ENCODE results near the gene KCNG3.
A peak's percentile ranks its signal among the peaks of the same experiment; 100 is the strongest.

Gene KCNG3

DNA sequence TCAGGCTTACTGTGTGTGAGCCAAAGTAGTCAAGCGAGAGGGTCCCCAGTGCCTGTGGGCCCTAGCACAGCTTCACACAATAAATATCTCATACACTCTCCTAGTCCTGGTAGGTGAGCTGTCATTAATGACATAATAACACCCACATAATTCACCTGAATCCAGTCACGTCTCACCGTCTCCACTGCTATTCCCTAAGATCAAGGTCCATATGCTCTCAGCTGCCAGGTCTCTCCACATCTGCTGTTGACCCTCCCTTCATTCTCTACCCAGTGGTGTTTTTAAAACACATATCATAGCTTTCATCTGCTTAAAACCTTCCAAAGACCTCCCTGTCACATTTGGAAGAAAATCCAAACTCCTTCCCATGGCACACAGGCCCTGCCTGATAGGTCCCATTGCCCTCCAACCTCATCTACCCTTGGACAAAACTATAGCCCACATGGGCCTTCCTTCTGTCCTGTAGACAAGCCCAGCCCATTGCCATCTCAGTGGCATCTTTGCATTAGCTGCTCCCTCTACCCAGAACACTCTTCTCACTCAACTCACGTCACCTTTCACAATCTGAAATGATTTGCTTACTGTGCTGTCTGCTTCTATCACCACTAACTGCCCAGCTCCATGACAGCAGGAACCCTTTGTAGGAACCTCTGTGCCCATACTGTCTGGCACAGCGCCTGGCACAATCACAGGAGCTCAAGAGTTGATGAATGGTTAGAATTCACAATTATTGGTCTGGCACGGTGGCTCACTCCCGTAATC, 7.5 kb downstream of the KCNG3 start:
- no peak for DNase-seq (ENCODE audit: low read depth)

DNA sequence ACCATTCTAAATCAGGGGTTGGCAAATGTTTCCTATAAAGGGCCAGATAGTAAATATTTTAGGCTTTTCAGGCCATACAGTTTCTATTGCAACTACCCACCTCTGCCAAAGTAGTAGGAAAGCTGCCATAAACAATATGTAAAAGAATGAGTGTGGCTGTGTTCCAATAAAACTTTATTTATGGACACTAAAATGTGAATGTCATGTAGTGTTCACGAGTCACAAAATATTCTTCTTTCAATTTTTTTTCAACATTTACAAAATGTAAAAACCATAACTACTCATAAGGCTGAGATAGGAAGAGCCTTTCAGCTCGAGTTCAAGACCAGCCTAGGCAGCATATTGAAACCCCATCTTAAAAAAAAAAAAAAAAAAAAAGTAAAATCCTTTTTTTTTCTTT, 13.4 kb downstream of the KCNG3 start:
- no peak for DNase-seq (ENCODE audit: low read depth)

DNA sequence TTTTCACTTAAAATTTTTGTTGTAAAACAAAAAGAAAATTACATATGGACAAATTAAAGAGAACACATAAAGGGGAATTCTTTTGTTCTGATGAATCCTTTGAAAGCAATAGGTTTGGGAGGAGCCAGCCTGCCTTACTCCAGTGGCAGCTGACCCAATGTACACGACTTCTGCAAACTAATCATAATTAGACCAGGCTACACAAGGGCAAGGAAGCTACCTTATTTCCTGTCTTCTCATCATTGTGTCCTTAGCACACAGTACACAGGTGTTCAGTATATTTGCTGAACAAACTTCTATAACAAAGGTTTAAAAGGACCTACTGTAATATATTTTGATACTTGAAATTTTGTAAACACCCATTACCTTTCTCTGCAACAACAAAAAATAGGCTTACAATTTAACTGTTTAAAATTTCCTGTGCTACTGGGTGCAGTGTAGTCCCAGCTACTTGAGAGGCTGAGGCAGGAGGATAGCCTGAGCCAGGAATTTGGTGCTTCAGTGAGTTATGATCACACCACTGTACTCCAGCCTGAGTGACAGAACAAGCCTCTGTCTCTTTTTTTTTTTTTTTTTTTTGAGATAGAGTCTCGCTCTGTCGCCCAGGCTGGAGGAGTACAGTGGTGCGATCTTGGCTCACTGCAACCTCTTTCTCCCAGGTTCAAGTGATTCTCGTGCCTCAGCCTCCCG, 18.9 kb downstream of the KCNG3 start:
- DNase-seq (ENCODE audit: low read depth), result no peak

DNA sequence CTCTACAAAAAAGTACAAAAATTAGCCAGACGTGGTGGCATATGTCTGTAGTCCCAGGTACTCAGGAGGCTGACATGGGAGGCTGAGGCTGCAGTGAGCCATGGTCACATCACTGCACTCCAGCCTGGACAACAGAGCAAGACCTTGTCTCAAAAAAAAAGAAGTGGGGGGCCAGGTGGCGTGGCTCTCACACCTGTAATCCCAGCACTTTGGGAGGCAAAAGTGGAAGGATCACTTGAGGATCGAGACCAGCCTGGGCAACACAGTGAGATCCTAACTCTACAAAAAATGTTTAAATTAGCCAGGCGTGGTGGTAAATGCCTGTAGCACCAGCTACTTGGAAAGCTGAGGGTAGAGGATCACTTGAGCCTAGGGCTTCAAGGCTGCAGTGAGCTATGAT, 23.1 kb downstream of the KCNG3 start:
- no peak for DNase-seq (ENCODE audit: low read depth)

DNA sequence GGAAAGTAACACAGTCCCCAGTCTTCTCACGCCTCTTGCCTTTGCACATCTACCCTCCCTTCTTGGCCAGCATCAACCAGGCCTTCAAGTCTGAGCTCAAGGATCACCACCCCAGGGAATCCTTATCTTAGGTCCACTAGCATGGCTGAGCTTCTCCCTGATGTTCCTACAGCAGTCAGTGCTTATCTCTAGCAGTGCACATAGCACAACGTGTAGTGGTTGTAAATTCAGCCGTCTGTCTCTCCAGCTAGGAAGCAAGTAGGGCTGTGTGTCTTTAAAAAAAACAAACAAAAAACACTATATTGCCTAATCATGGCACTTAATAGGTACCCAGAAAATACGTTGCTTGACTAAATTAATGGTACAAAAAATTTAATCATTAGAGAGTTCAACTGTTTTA, 29.2 kb downstream of the KCNG3 start:
- no peak for DNase-seq (ENCODE audit: low read depth)

DNA sequence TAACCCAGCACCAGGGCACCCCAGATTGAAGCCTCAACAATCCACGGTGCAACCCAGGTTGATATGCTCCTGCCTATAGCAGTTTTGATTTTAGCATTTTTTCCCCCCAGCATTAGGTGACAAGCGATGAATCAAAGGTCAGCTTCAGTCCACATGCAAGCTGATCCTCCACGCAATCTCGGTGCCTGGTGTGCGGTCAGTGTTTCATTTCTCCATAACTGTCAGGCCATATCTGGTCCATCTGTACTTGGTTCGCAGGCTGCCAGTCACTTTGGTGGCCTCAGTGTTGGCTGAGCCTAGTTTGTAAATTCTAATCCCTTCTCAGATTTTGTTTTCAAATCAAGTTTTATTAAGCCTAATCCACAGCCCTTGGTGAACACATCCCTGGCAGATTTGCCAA, 30.2 kb downstream of the KCNG3 start:
- DNase-seq (ENCODE audit: low read depth), result no peak

DNA sequence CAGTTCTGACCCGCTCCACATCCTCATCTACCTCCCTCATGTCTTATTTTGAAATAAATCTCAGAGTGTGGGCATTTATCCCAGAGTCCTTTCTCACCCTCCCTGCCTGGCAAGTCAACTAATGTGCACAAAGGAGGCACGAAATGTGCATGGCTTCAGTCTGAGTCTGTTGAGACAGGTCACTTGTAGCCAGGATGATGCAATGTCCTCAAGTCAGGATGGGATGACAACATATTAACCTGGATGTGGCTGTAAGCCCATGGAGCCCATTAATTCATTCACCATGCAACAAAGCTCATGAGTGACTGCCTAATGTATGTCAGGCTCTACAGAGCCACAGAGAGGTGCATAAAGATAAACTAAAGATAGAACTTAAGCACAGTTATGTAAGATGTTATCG, 34.5 kb downstream of the KCNG3 start:
- DNase-seq (ENCODE audit: low read depth), result no peak

DNA sequence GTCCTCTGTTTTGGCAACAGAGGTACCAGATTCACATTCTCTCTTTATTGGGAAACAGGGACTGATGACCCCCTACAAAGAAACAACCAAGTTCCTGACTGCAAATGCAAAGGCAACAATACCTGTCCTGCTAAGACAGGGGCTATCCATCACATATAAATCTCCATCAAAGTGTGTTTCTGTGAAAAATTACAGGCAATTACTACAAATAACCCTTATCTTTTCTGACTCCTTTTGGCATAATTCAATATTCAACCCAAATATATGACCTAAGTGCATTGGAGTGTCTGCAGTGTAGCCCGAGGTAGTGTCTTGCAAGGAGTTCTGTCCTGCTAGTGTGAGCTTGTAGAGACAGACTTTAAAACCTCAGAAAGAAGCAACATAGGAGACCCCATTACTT, 35.4 kb downstream of the KCNG3 start:
- no peak for DNase-seq (ENCODE audit: low read depth)

DNA sequence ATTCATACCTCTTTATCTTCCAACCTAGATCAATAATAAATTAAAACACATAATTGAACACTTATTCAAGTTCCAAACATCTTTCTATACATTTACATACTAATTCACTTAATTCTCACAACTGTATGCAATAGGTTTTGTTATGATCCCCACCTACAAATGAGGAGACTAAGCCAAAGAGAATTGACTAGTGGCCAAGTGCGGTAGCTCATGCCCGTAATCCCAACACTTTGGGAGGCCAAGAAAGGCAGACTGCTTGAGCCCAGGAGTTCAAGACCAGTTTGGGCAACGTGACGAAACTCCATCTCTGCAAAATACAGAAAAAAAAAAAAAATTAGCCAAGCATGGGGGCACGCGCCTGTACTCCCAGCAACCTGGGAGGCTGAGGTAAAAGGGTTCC, 36.8 kb downstream of the KCNG3 start:
- DNase-seq (ENCODE audit: low read depth), result no peak

DNA sequence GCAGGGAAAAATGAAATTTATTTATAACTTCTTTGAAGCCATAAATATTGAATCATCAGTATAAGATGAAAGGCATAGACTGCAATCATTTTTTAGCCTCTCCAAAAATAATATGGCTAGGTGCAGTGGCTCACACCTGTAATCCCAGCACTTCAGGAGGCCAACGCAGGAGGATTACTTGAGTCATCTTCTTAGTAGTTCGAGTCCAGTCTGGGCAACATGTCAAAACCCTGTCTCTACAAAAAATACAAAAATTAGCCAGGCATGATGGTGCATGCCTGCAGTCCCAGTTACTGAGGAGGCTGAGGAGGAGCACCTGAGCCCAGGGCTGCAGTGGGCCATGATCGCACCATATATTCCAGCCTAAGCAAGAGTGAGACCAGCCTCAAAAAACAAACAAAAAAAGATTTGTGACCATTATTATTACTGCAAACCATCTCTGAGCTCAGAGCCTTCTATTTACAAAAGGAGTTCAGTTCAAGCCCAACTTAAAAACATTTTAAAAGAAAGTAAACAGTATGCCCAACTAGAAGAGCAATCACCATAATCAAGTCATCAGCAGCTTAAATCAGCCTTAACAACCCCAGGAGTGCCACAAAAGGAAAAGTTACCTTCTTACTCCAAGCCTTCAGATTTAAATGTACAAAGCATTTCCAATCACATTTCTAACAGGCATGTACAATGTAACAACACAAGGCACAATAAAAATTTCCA, 37.5 kb downstream of the KCNG3 start:
- no peak for DNase-seq (ENCODE audit: low read depth)

DNA sequence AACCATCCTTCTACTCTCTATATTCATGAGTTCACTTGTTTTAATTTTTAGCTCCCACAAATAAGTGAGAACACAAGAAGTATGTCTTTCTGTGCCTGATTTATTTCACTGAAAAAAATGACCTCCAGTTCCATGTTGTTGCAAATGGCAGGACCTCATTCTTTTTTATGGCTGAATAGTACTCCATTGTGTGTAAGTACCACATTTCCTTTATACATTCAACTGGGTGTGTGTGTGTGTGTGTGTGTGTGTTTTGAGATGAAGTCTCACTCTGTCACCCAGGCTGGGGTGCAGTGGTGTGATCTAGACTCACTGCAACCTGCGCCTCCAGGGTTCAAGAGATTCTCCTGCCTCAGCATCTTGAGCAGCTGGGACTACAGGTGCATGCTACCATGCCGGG, 41.2 kb downstream of the KCNG3 start:
- no peak for DNase-seq (ENCODE audit: low read depth)

DNA sequence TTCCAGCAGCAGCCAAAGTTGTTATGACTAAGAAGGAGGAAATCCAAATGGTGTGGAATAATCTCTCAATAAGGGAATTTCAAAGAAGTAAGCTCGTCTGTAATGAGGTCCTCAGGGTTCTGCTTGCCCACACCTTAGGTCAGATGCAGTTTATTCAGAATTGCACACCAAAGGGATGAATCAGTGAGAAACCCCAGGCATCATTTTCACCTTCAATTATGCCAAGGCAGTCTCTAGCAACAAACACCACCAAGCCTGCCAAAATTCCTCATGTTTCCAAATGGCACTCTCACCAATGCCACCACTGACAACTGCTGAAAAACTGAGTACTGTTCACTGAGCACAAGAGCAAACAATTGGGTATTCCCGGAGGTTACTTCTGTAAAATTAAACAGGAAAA, 43.6 kb downstream of the KCNG3 start:
- peak; percentile 10 for DNase-seq (ENCODE audit: low read depth)

DNA sequence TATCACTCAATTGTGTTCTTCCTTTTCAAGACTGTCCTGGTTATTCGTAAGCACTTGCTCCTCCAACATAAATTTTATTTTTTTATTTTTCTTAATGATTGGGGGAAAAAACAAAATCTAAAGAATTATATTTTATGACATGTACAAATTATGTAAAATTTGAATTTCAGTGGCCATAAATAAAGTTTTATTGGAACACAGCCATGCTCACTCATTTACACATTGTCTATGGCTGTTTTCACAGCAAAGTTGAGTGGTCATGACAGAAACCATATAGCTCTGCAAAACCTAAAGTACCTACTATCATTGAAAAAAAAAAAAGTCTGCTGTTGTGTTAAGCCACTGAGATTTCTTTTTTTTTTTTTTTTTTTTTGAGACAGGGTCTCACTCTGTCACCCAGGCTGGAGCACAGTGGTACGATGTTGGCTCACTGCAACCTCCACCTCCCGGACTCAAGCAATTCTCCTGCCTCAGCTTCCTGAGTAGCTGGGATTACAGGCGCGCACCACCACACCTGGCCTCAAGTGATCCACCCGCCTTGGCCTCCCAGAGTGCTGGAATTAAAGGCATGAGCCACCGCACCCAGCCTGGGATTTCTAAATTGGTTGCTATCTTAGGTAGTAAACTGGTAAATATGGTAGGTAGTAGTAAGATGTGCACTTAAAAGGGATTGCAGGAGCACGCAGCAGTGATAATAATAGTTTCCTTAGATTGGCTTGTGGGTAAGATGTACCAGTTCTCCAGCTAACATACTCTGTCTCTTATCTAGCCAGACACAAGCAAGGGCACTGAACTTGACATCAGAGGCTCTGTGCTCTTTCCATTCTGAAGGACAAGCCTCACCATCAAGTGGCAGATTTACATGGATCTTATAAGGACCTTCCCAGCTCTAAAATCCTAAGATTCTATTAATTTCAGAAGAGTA, 44.4 kb downstream of the KCNG3 start:
- DNase-seq (ENCODE audit: low read depth), result no peak

DNA sequence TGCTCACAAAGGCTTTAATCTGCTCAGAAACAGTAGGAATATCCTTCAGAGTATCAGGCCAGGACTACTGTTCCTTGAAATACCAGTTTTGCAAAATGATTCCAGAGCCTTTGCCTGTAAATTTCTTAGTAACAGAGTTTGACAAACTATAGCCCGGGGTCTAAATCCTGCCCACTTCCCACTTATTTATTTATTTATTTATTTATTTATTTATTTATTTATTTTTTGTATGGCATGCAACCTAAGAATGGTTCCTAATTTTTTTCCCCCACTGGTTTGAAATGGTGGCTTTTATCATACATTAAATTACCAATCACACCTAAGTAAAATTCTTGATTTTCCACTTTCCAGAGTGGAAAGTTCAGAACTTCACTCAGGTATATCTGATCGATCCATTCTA, 45.6 kb downstream of the KCNG3 start:
- DNase-seq (ENCODE audit: low read depth), result no peak

DNA sequence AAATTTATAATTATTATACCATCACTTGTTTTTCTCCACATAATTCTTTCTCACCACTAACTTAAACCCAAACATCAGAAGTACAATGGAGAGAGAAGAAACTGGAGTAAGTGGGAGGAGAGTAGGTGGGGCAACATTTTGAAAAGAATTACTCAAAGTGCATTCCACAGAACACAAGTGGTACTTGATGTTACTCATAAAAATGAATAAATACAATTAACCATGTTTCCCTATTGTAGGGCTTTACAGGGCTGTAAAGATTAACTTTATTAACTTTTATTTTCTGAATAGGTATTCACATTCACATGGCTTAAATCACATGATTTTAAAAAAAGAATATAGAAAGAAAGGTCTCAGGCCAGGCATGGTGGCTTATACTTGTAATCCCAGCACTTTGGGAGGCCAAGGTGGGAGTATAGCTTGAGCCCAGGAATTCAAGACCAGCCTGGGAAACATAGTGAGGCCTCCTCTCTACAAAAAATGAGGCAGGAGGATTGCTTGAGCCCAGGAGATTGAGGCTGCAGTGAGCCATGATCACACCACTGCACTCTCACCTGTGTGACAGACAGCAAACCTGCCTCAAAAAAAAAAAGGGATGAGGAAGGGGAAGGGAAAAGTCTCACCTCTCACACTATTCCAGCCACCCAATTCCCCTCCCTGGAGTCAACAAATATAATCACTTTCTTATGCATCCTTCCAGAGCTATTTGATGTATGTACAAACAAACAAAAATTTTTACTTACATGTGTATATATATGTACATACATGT, 47.1 kb downstream of the KCNG3 start:
- DNase-seq (ENCODE audit: low read depth), result no peak

DNA sequence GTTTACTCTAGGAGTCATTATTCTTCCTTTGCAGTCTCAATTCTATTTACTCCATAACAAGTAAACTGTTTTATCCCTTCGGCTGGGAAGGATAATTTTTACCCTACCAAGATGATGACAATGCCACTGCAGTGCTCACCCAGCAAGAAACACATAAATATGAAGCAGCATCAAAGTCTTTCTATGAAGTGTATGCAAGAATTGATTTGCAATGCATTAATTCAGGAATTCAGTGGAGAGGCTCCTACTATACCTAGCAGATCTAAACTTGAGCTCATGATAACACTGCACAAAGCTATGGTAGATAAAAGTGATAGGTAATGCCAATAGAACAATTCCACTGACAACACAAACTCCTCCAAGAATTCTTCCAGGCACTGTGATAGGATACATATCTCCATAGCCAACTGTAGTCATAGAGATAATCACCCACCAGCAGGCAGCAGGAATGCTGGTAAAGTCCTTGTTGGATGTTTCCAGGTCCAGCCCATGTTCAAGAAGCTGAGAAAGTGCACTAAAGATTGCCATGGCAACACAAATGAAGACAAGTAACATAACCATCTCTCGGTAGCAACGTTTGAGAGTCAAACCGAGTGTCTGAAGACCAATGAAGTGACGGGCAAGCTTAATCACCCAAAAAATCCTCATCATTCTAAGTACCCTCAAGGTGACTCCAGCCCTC, 49.9 kb downstream of the KCNG3 start:
- no peak for DNase-seq (ENCODE audit: low read depth)

DNA sequence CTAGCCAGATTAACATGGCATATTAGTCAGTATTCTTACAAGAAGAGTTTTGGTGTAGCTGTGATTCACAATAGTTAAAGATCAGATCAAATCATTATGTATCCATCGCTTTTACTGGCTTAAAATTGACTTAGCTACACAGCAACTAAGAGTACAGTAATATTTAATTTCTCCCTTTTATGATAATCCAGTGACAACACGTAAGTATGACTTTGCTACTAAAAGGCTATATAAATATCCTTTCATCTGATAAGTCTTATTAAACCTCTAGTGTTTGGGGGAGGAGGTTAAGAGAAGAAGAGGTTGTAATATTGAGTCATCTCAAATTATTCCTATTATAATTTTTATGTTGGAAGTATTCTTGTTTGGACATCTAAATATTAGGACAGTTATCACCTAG, 51.0 kb downstream of the KCNG3 start:
- DNase-seq (ENCODE audit: low read depth), result no peak

DNA sequence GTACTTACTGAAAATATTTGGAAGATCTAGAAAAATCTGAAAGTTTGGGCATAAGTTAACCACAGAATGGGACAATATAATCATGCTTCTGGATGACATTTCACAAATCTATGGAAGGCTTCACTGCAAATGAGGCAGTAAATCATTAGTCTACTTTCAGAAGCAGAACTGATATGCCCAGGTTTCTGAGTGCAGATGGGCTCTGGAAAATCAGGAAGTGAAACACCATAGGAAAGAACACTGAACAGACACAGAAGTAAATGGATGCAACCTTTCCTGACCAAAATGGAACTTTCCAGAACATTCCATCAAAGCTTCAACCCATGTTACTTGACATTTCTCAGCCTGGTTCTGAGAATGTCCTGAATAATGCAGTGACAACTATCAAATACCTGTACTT, 55.1 kb downstream of the KCNG3 start:
- no peak for DNase-seq (ENCODE audit: low read depth)

DNA sequence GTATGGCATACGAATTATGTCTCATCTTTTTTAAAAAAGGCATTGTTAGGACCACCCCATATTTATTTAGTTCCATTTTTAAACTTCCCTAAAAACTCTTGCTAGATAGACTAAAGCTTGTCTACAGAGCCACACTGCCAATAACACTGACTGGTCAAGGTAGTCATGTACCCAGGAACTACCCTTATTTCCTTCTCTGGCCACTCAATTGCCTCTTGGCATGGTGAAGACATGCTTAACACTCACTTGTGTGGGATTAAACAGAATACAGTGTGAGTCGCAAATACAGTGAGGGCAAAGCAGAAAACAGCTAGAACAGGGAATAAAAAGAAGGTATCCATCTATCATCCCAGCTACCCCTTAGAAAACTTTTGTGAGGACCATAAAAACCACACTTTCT, 57.4 kb downstream of the KCNG3 start:
- no peak for DNase-seq (ENCODE audit: low read depth)

DNA sequence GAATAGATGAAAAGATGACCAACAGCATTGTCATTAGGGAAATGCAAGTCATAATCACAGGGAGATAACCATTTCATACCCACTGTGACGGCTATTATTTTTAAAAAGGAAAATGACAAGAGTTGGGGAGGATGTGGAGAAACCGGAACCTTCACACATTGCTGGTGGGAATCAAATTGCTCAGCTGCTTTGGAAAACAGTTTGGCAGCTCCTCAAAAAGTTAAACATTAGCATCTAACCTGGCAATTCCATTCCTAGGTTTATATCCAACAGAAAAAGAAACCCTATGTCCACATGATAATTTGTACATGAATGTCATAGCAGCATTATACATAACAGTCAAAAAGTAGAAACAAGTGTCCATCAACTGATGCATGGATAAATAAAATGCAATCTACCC, 58.2 kb downstream of the KCNG3 start:
- no peak for DNase-seq (ENCODE audit: low read depth)

DNA sequence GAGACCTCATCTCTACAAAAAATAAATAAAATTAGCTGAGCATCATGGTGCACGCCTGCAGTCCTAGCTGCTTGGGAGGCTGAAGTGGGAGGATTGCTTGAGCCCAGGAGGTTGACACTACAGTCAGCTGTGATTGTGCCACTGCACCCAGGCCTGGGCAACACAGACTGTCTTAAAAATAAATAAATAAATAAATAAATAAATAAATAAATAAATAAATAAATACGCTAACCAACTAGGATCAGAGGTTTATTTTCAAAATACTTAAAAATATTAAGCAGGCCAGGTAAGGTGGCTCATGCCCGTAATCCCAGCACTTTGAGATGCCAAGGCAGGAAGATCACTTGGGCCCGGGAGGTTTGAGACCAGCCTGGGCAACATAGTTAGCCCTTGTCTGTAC, 63.6 kb downstream of the KCNG3 start:
- no peak for DNase-seq (ENCODE audit: low read depth)
